Tibial artery (tissue), 4 donors: ENCODE data around the gene TMEM132C.
A peak's percentile ranks its signal among the peaks of the same experiment; 100 is the strongest.

ENCODE experiments used
- DNase-seq, 2 donors: peaks; one replicate each; pipeline ENCODE4 v3.0.0-alpha.2; 2019
- H3K27ac ChIP-seq, 2 donors: fragments of 200-600 bp; sonication (generic) in 1 of 2; 1 replicate in 1 of 2; 2 replicates in 1 of 2; pipeline ENCODE4 v1.5.1; 2018 to 2019; ENCODE audit warnings: mild to moderate bottlenecking in 1 of 2
- H3K27me3 ChIP-seq, 2 donors: fragments of 200-600 bp; sonication (generic) in 1 of 2; one replicate each; pipeline versions ENCODE4 v1.5.1 to v1.6.0; 2016 to 2019
- H3K36me3 ChIP-seq, 3 donors: fragments of 200-600 bp; sonication (generic) in 2 of 3; one replicate each; pipeline ENCODE4 v1.5.1; 2016 to 2019; ENCODE audit warnings: mild to moderate bottlenecking in 2 of 3
- H3K4me1 ChIP-seq, 4 donors: fragments of 200-600 bp; sonication (generic) in 2 of 4; 1 replicate in 3 of 4; 2 replicates in 1 of 4; pipeline ENCODE4 v1.5.1; 2016 to 2019
- H3K4me3 ChIP-seq, 2 donors: fragments of 200-600 bp; sonication (generic) in 1 of 2; 1 replicate in 1 of 2; 2 replicates in 1 of 2; pipeline ENCODE4 v1.5.1; 2018 to 2019; ENCODE audit warnings: mild to moderate bottlenecking in 2 of 2
- H3K9me3 ChIP-seq, 3 donors: fragments of 200-600 bp; sonication (generic) in 1 of 3; one replicate each; pipeline ENCODE4 v1.5.1; 2016 to 2019
- intact Hi-C: fragments of 100-400 bp; cut with DNase I; formaldehyde crosslinking; loops from one replicate; pipeline ENCODE4 v1.15.0; 2023; ENCODE audit warnings: low total_unique reads
- TF ChIP-seq, protein P1 (sequence below), 2 experiments: fragments of 200-600 bp in 1 of 2; fragments of 450-650 bp in 1 of 2; IDR thresholded peaks; one replicate each; pipeline ENCODE4 v1.5.1; 2017 to 2019; ENCODE audit warnings: antibody characterized with exemption in 2 of 2, mild to moderate bottlenecking in 1 of 2, moderate library complexity in 1 of 2

Gene TMEM132C

DNA sequence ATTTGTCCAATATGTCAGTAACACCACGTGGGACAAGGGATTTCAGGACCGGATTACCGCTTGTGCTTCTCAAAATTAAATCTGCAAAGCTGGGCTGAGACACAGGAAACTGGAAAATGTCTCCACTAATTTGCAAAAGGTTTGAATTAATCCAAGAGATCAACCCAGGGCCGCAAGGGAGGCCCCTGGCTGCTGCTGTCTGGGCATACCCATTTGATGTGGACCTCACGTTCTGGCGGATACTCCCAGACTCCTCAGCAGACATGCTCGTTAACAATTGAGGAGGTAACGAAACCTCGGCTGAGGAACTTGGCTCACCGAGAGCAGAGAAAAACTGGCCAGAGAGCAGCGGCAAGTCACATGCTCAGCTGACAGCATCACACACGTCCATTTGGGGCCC, 376.2 kb downstream of the TMEM132C start:
- intact Hi-C loops, result no loop called here
- no peaks in the 10 kb centered on the region for H3K36me3 ChIP-seq
- no peaks in the 10 kb centered on the region for H3K27me3 ChIP-seq
- no peaks in the 10 kb centered on the region for H3K9me3 ChIP-seq
- no peak overlapping the region for H3K4me3 ChIP-seq
- TF ChIP-seq, protein P1, sequence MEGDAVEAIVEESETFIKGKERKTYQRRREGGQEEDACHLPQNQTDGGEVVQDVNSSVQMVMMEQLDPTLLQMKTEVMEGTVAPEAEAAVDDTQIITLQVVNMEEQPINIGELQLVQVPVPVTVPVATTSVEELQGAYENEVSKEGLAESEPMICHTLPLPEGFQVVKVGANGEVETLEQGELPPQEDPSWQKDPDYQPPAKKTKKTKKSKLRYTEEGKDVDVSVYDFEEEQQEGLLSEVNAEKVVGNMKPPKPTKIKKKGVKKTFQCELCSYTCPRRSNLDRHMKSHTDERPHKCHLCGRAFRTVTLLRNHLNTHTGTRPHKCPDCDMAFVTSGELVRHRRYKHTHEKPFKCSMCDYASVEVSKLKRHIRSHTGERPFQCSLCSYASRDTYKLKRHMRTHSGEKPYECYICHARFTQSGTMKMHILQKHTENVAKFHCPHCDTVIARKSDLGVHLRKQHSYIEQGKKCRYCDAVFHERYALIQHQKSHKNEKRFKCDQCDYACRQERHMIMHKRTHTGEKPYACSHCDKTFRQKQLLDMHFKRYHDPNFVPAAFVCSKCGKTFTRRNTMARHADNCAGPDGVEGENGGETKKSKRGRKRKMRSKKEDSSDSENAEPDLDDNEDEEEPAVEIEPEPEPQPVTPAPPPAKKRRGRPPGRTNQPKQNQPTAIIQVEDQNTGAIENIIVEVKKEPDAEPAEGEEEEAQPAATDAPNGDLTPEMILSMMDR (IDR thresholded peaks at IDR 0.05), result no peak
- DNase-seq, result no peak
- H3K27ac ChIP-seq, result no peak overlapping the region
- H3K4me1 ChIP-seq, result no peaks in the 10 kb centered on the region

DNA sequence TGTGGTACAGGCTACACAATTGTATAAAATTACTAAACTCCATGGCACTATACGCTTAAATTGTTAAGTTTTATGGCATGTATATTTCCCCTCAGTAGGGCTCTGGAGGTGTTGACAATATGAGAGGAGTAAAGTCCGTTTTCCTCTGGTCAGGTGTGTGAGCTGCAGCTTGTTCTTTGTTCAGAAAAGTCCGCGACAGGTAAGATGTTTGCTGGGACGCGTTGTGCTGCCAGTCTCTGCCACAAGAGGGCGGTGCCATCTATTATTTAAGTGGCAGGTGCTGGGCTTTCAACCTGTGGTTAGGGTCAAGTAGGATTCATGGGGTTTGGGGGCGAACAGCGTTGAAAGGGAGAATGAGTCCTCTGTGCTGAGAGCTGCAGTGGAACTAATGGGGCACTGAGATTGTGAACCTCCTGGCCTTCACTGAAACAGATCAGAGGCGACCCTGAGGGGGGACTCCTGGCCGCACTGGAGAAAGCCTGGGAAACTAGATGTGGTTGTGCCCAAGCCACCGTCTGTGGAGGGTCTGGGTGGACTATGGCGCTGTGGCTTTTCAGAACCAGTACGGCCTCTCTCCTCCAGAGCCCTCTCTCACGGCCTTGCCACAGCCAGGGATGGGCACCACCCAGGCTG, 377.8 kb downstream of the TMEM132C start:
- no peak for DNase-seq
- intact Hi-C loops, result no loop called here

DNA sequence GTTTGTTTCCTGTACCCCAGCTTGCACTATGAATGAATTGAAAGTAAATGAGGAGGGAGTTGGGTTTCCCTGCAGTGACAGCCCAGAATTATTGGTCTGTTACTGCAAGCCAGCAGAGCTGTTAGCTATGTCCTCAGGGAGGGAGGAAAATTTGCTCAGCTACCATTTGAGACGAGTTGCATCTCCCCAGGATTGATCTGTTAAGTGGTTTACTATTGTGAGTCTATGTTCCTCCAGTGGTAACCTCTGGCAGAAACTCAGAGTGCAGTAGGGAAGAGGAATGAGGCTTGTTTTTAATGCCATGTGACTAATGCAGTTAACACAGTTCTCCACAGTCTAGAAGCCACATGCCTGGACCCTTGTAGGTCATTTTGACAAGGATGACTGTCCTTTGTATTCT, 382.9 kb downstream of the TMEM132C start:
- TF ChIP-seq, protein P1 (IDR thresholded peaks at IDR 0.05), result no peak
- Histone ChIP-seq H3K27me3 (no peaks in the 10 kb centered on the region), H3K36me3 (no peaks in the 10 kb centered on the region), H3K4me1 (no peaks in the 10 kb centered on the region), H3K27ac (no peak overlapping the region), H3K4me3 (no peak overlapping the region), H3K9me3 (peaks cover 0 to 6% (median 0%) of the 10 kb centered on the region in 3 donors)
- intact Hi-C loops, result no loop called here
- no peak for DNase-seq

More for the DNA sequence above, 377.8 kb downstream of the TMEM132C start:
- H3K27ac ChIP-seq, result no peak overlapping the region
- no peaks in the 10 kb centered on the region for H3K4me1 ChIP-seq
- no peak overlapping the region for H3K4me3 ChIP-seq
- TF ChIP-seq, protein P1 (IDR thresholded peaks at IDR 0.05), result peak; percentile 15 to 16
- H3K27me3 ChIP-seq, result no peaks in the 10 kb centered on the region
- H3K9me3 ChIP-seq, result peaks cover 0 to 6% (median 0%) of the 10 kb centered on the region in 3 donors
- no peaks in the 10 kb centered on the region for H3K36me3 ChIP-seq

DNA sequence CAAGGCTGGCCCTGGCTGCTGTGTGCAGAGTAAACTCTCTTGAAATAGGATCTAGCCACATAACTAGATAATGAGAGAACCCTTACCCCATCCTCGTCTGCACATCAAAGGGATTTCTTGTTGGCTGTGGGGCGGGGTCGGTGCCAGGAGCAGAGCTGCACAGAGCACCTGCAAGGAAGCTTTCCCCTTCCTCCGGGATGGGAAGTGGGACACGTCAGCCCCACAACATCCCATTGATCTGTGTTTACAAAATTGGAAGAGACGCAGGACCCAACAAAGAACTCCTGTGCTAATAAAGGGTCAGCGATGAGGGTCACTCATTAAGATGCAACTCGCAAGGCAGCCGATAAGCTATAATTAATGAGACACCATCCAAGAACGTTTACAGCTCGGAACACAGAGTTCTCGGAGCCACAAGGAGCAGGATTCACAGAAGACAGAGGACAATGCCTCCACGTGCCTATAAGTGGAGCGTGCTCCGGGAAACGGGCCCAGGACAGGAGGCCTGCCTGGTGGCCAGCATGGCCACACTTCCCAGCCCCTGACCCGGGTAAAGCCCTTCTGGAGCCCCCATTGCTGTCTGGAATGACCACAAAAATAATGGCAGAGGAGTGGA, 385.3 kb downstream of the TMEM132C start:
- no peak for DNase-seq
- Histone ChIP-seq H3K4me3 (no peak overlapping the region), H3K27me3 (no peaks in the 10 kb centered on the region), H3K36me3 (no peaks in the 10 kb centered on the region), H3K27ac (no peak overlapping the region), H3K9me3 (peaks cover 0 to 6% (median 0%) of the 10 kb centered on the region in 3 donors), H3K4me1 (no peaks in the 10 kb centered on the region)
- intact Hi-C loops, result no loop called here
- TF ChIP-seq, protein P1 (IDR thresholded peaks at IDR 0.05), result no peak

DNA sequence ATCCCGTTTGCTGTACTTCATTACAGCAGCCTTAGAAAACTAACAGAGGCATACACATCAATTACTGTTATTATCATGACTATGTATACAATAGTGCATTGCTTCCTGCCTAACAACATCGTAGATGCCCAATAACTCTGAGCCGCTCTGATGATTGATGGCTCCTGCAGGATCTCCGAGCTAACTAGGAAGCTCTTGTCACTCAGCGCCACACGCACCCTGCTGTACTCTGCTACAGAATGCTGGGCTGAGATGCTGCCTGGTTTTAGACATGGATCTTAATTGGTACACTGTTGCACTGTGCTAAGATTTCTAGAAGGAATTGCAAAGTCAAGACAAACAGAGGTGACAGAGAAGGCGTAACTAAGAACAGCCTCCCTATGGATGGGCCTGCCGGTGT, 387.5 kb downstream of the TMEM132C start:
- H3K27me3 ChIP-seq, result no peaks in the 10 kb centered on the region
- intact Hi-C loops, result no loop called here
- no peak overlapping the region for H3K27ac ChIP-seq
- DNase-seq, result no peak
- H3K4me3 ChIP-seq, result no peak overlapping the region
- TF ChIP-seq, protein P1 (IDR thresholded peaks at IDR 0.05), result no peak
- H3K4me1 ChIP-seq, result no peaks in the 10 kb centered on the region
- no peaks in the 10 kb centered on the region for H3K36me3 ChIP-seq
- H3K9me3 ChIP-seq, result peaks cover 0 to under 1% (median 0%) of the 10 kb centered on the region in 3 donors
